Renal cortex interstitium (tissue), 11 donors: ENCODE measurements around the gene RGMB. TPM values are rescaled to one million over a fixed set of nuclear protein-coding genes. Genes with fewer than 3 reads are reported as not detected.
A peak's percentile ranks its signal among the peaks of the same experiment; 100 is the strongest.

Experiments used
- DNase-seq, 11 donors: peaks; one replicate each; pipeline ENCODE4 v3.0.0-alpha.2; 2013; ENCODE audit warnings: low read depth in 9 of 11, low spot score in 4 of 11; ENCODE audit errors: extremely low read depth in 1 of 11
- polyA plus RNA-seq, 3 donors: library from polyadenylated mRNA; unstranded; fragments of 120-200 nt; gene quantifications; one replicate each; pipeline ENCODE4 v1.2.1, GENCODE V29; 2013; ENCODE audit not compliant: insufficient read length in 3 of 3

RGMB gene
- polyA plus RNA-seq, 3 donors, result 12.3 to 14.9 (median 13.3) TPM

GRCh38 chr5:98777295-98777694 lies 3.8 kb downstream of the RGMB start:
- DNase-seq, result no peak

GRCh38 chr5:98779264-98779877 lies 5.9 kb downstream of the RGMB start:
- no peak for DNase-seq

- DNase-seq, result no peak
Measured at GRCh38 chr5:98780390-98780789, 6.9 kb downstream of the RGMB start.

GRCh38 chr5:98781520-98781919 lies 8.1 kb downstream of the RGMB start:
- DNase-seq, result no peak

GRCh38 chr5:98781964-98782363 lies 8.5 kb downstream of the RGMB start:
- DNase-seq, result no peak

GRCh38 chr5:98783051-98783649 lies 9.7 kb downstream of the RGMB start:
- no peak for DNase-seq

GRCh38 chr5:98784411-98784810 lies 10.9 kb downstream of the RGMB start:
- no peak for DNase-seq

- DNase-seq, result no peak
Measured at GRCh38 chr5:98785244-98785643, 11.8 kb downstream of the RGMB start.

- no peak for DNase-seq
Measured at GRCh38 chr5:98786191-98786853, 12.9 kb downstream of the RGMB start.

- DNase-seq, result no peak
Measured at GRCh38 chr5:98787131-98787719, 13.8 kb downstream of the RGMB start.

- no peak for DNase-seq
Measured at GRCh38 chr5:98789029-98789428, 15.6 kb downstream of the RGMB start.

- peak in 1 of 11 donors; percentile 44 for DNase-seq
Measured at GRCh38 chr5:98791001-98791519, 17.6 kb downstream of the RGMB start.

GRCh38 chr5:98791898-98792580 lies 18.6 kb downstream of the RGMB start:
- DNase-seq, result no peak

- DNase-seq, result no peak
Measured at GRCh38 chr5:98793223-98793622, 19.8 kb downstream of the RGMB start.

- DNase-seq, result no peak
Measured at GRCh38 chr5:98794001-98794400, 20.5 kb downstream of the RGMB start.

GRCh38 chr5:98794414-98795080 lies 21.1 kb downstream of the RGMB start:
- DNase-seq, result no peak

- DNase-seq, result no peak
Measured at GRCh38 chr5:98795243-98795642, 21.8 kb downstream of the RGMB start.

GRCh38 chr5:98796197-98796972 lies 22.9 kb downstream of the RGMB start:
- peak in 5 of 11 donors; percentile 24 to 65 (median 59) for DNase-seq
